Testis (tissue), 3 donors: ENCODE results near the gene CHCHD6. TPM values are rescaled to one million over a fixed set of nuclear protein-coding genes. Genes with fewer than 3 reads are reported as not detected.

Source experiments
- DNase-seq: peaks from one replicate; pipeline ENCODE4 v3.0.0-alpha.2; 2019
- H3K27ac ChIP-seq, 2 donors: fragments of 200-600 bp; sonication (generic); one replicate each; pipeline ENCODE4 v1.5.1; 2019
- H3K27me3 ChIP-seq: fragments of 200-600 bp; sonication (generic); one replicate; pipeline ENCODE4 v1.5.1; 2019
- H3K36me3 ChIP-seq: fragments of 200-600 bp; sonication (generic); one replicate; pipeline ENCODE4 v1.5.1; 2017; ENCODE audit warnings: low read depth; ENCODE audit errors: missing control alignments
- H3K4me1 ChIP-seq: fragments of 200-600 bp; sonication (generic); one replicate; pipeline ENCODE4 v1.5.1; 2019
- H3K4me3 ChIP-seq, 2 donors: fragments of 200-600 bp; sonication (generic); one replicate each; pipeline ENCODE4 v1.5.1; 2017 to 2019
- H3K9me3 ChIP-seq: fragments of 200-600 bp; sonication (generic); one replicate; pipeline ENCODE4 v1.5.1; 2017
- CTCF ChIP-seq, 3 experiments: fragments of 450-650 bp in 2 of 3; fragments of 200-600 bp in 1 of 3; sonication (generic) in 1 of 3; IDR thresholded peaks; one replicate each; pipeline ENCODE4 v1.5.1; 2016 to 2019; ENCODE audit warnings: antibody characterized with exemption in 3 of 3, mild to moderate bottlenecking in 2 of 3, moderate library complexity in 1 of 3
- POLR2A ChIP-seq: fragments of 450-650 bp; IDR thresholded peaks from one replicate; pipeline ENCODE4 v1.6.1; 2017; ENCODE audit warnings: antibody characterized with exemption, mild to moderate bottlenecking, moderate library complexity
- WGBS, 2 donors: methylation state at CpG; one replicate each; pipeline ENCODE4 v1.1.5; 2018; 5-methylcytosine and 5-hydroxymethylcytosine counted together
- intact Hi-C: fragments of 100-400 bp; cut with DNase I; formaldehyde crosslinking; loops from one replicate; pipeline ENCODE4 v1.15.1; 2023; ENCODE audit warnings: low total_unique reads
- polyA plus RNA-seq: library from polyadenylated mRNA; stranded (reverse); fragments of 350-450 nt; fragmentation: Illumina TruSeq; extraction: RNeasy Lipid Tissue Mini Kit (QIAGEN cat#74804); gene quantifications from one replicate; pipeline ENCODE4 v1.2.3, GENCODE V29; 2014; ENCODE audit warnings: low read depth, low replicate concordance; ENCODE audit not compliant: insufficient read depth
- total RNA-seq, 2 donors: library from RNA; depleted of rRNA; stranded (reverse); fragments of >200 nt; gene quantifications; one replicate each; pipeline ENCODE4 v1.2.3, GENCODE V29; 2016

CHCHD6 gene
- total and polyA plus RNA-seq, 3 donors from 2014 or later = 47.6 to 84.6 (median 49.9) TPM

- no peak for DNase-seq
- H3K9me3 ChIP-seq = no peaks in the 10 kb centered on the region
- no peaks in the 10 kb centered on the region for H3K36me3 ChIP-seq
- intact Hi-C loops = no loop called here
- 88 to 96% methylated on average over 4 of the region's 4 CpGs for WGBS, 2 donors
- H3K27ac ChIP-seq = no peak overlapping the region
- no peak overlapping the region for H3K4me3 ChIP-seq
- TF ChIP-seq POLR2A (no peak), CTCF (IDR thresholded peaks at IDR 0.05) (no peak)
- peaks cover 7% of the 10 kb centered on the region for H3K4me1 ChIP-seq
- H3K27me3 ChIP-seq = no peaks in the 10 kb centered on the region
These were observed 151.3 kb downstream of the CHCHD6 start for GRCh38 chr3:126855374-126855773.

DNA sequence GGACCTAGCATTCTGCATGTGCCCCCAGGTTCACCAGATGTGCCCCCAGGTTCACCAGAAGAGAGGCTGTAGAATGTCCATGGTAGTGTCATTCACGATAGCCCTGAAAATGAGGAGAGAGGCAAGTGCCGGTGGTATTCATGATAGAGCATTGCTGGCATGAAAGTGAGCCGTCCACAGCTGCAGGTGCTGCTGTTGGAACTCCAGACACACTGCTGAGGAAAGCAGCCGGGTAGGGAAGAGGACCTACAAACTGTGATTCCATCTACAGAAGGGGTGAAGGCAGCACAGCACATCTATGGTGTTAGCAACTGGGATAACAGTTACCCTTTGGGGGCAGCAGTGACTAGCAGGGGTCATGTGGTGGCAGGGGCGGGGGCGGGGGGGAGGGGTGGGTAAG lies 153.9 kb downstream of the CHCHD6 start:
- TF ChIP-seq CTCF (IDR thresholded peaks at IDR 0.05) = no peak
- no peak for TF ChIP-seq POLR2A
- H3K27ac ChIP-seq = no peak overlapping the region
- no peaks in the 10 kb centered on the region for H3K27me3 ChIP-seq
- H3K9me3 ChIP-seq = no peaks in the 10 kb centered on the region
- intact Hi-C loops = no loop called here
- H3K36me3 ChIP-seq = no peaks in the 10 kb centered on the region
- H3K4me1 ChIP-seq = no peaks in the 10 kb centered on the region
- no peak overlapping the region for H3K4me3 ChIP-seq
- WGBS, 2 donors = 78 to 91% methylated on average over 4 to 6 of the region's 6 CpGs
- DNase-seq = no peak

GRCh38 chr3:126858401-126858800 lies 154.4 kb downstream of the CHCHD6 start:
- WGBS, 2 donors = 94 to 96% methylated on average over 6 to 11 of the region's 11 CpGs
- Histone ChIP-seq H3K9me3 (no peaks in the 10 kb centered on the region), H3K27ac (no peak overlapping the region), H3K4me3 (no peak overlapping the region), H3K4me1 (no peaks in the 10 kb centered on the region), H3K27me3 (no peaks in the 10 kb centered on the region), H3K36me3 (no peaks in the 10 kb centered on the region)
- DNase-seq = no peak
- TF ChIP-seq POLR2A = no peak
- TF ChIP-seq CTCF (IDR thresholded peaks at IDR 0.05) = no peak
- intact Hi-C loops = no loop called here

DNA sequence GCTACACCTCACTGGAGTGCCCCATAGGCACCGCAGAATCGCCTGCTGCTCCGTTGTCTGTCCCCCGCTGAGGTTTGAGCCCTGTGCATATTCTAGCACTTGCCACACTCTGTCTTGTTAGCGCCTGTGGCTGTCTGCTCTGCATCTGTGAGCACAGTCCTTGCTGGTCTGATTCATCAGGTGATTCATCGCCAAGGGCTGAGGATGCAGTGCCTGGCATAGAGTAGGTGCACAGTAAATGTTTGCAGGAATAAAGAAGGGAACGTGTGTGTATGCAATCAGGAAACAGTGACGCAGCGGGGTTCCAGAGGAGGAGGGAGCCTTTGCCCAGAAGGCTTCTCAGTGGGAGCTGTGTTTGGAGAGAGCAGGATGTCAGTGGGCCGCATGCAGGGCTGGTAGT lies 154.8 kb downstream of the CHCHD6 start:
- H3K27ac ChIP-seq = no peak overlapping the region
- no peaks in the 10 kb centered on the region for H3K27me3 ChIP-seq
- no peaks in the 10 kb centered on the region for H3K9me3 ChIP-seq
- no peaks in the 10 kb centered on the region for H3K36me3 ChIP-seq
- no peak overlapping the region for H3K4me3 ChIP-seq
- 92 to 95% methylated on average over 10 of the region's 10 CpGs for WGBS, 2 donors
- H3K4me1 ChIP-seq = no peaks in the 10 kb centered on the region
- TF ChIP-seq POLR2A (no peak), CTCF (IDR thresholded peaks at IDR 0.05) (no peak)
- no peak for DNase-seq
- intact Hi-C loops = no loop called here

DNA sequence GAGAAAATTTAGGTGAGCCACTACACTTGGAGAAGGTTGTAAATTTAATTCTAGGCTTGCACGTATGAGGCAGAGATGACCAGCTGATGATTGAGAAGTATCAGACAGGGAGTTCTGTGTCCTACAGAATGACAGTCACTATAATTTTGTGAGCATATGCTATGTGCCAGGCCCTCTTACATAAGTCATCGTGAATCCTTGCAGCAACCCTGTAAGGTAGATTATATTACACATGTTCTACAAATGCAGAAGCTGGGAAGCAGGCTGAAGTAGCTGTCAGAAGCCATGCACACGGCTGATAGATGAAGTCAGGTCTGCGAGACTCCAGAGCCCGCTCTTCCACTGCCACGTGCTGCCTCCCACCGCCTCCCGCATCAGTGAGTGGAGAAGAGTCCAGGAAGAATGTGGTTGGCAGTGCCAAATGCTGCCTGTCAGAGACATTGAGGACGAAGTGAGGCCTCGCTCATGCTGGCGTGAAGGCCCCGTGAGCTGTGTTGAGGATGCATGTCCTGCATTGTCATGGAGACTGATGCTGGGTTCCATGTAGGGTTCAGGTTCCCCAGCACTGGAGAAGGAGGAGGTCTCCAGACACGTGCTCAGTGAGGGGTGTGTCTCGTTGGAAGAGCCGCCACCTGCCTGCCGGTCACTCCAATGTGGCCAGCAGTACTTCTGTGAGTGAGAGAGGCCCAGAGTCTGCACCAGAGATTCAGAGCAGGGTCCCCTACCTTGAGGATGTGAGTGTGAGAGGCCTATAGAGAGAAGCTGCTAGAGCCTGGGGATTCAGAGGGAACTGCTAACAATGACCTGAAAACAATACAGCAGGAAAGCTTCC lies 155.6 kb downstream of the CHCHD6 start:
- DNase-seq = no peak

More for the DNA sequence above, 155.6 kb downstream of the CHCHD6 start:
- TF ChIP-seq POLR2A (no peak), CTCF (IDR thresholded peaks at IDR 0.05) (no peak)
- 90 to 94% methylated on average over 16 of the region's 16 CpGs for WGBS, 2 donors
- Histone ChIP-seq H3K9me3 (no peaks in the 10 kb centered on the region), H3K36me3 (no peaks in the 10 kb centered on the region), H3K4me1 (no peaks in the 10 kb centered on the region), H3K4me3 (no peak overlapping the region), H3K27me3 (no peaks in the 10 kb centered on the region), H3K27ac (no peak overlapping the region)
- intact Hi-C loops = no loop called here
